Neural progenitor cell (in vitro differentiated cells): ENCODE data around the gene BARX2. TPM values are rescaled to one million over a fixed set of nuclear protein-coding genes. Genes with fewer than 3 reads are reported as not detected.

Source experiments
- DNase-seq: peaks from one replicate; pipeline ENCODE4 v3.0.0-alpha.2; 2016; ENCODE audit warnings: low spot score
- H2AFZ ChIP-seq: fragments of 200-600 bp; sonication (generic); replicated peaks from 2 replicates; pipeline ENCODE4 v1.6.1; 2016; ENCODE audit warnings: antibody characterized with exemption
- H3F3A ChIP-seq: fragments of 200-600 bp; sonication (generic); 2 replicates; pipeline ENCODE4 v1.6.1; 2016; ENCODE audit warnings: antibody characterized with exemption, low read depth
- H3K27ac ChIP-seq: fragments of 200-600 bp; sonication (generic); 2 replicates; pipeline ENCODE4 v1.5.1; 2016; ENCODE audit warnings: mild to moderate bottlenecking
- H3K27me3 ChIP-seq: fragments of 200-600 bp; sonication (generic); 2 replicates; pipeline ENCODE4 v1.6.1; 2016; ENCODE audit warnings: mild to moderate bottlenecking, moderate library complexity
- H3K36me3 ChIP-seq: fragments of 200-600 bp; sonication (generic); 2 replicates; pipeline ENCODE4 v1.5.1; 2016
- H3K4me1 ChIP-seq: fragments of 200-600 bp; sonication (generic); 2 replicates; pipeline ENCODE4 v1.6.1; 2016; ENCODE audit warnings: mixed run types
- H3K4me2 ChIP-seq: fragments of 200-600 bp; sonication (generic); 2 replicates; pipeline ENCODE4 v1.6.1; 2016
- H3K4me3 ChIP-seq: fragments of 200-600 bp; sonication (generic); 2 replicates; pipeline ENCODE4 v1.5.1; 2016
- H3K79me2 ChIP-seq: fragments of 200-600 bp; sonication (generic); 2 replicates; pipeline ENCODE4 v1.6.1; 2016; ENCODE audit warnings: low read depth
- H3K9ac ChIP-seq: fragments of 200-600 bp; sonication (generic); 2 replicates; pipeline ENCODE4 v1.6.1; 2016
- H3K9me3 ChIP-seq: fragments of 200-600 bp; sonication (generic); 2 replicates; pipeline ENCODE4 v1.5.1; 2016; ENCODE audit warnings: low read depth
- H4K20me1 ChIP-seq: fragments of 200-600 bp; sonication (generic); 2 replicates; pipeline ENCODE4 v1.6.1; 2016; ENCODE audit warnings: low read depth
- H3K27ac Mint-ChIP-seq: 3 replicates; pipeline ENCODE4 v1.8.0; 2021; ENCODE audit warnings: mixed read lengths
- H3K27me3 Mint-ChIP-seq: 2 replicates; pipeline ENCODE4 v1.8.0; 2022; ENCODE audit warnings: low read depth, mild to moderate bottlenecking, inconsistent platforms, moderate library complexity, mixed read lengths; ENCODE audit not compliant: insufficient read depth
- H3K36me3 Mint-ChIP-seq: 3 replicates; pipeline ENCODE4 v1.8.0; 2021; ENCODE audit warnings: mixed read lengths
- H3K4me1 Mint-ChIP-seq: 3 replicates; pipeline ENCODE4 v1.8.0; 2021; ENCODE audit warnings: mixed read lengths
- H3K4me3 Mint-ChIP-seq: 3 replicates; pipeline ENCODE4 v1.8.0; 2021; ENCODE audit warnings: mild to moderate bottlenecking, moderate library complexity, mixed read lengths
- H3K9me3 Mint-ChIP-seq: 3 replicates; pipeline ENCODE4 v1.8.0; 2020; ENCODE audit warnings: mixed read lengths
- CTCF ChIP-seq: fragments of 200-600 bp; sonication (generic); IDR thresholded peaks from 2 replicates; pipeline ENCODE4 v1.5.1; 2017; ENCODE audit warnings: antibody characterized with exemption, mild to moderate bottlenecking
- EZH2 ChIP-seq: fragments of 200-600 bp; sonication (generic); IDR thresholded peaks from 2 replicates; pipeline ENCODE4 v1.6.1; 2017; ENCODE audit warnings: antibody characterized with exemption, mild to moderate bottlenecking, moderate library complexity
- EZH2phosphoT487 ChIP-seq: fragments of 200-600 bp; sonication (generic); IDR thresholded peaks from 2 replicates; pipeline ENCODE4 v1.6.1; 2017; ENCODE audit warnings: antibody characterized with exemption
- total RNA-seq: library from RNA; depleted of rRNA; stranded (reverse); fragments of >200 nt; gene quantifications from 2 replicates; pipeline ENCODE4 v1.2.3, GENCODE V29; 2015; ENCODE audit warnings: low replicate concordance

BARX2 gene
- total RNA-seq, 1 donor from 2014 or later = not detected

DNA sequence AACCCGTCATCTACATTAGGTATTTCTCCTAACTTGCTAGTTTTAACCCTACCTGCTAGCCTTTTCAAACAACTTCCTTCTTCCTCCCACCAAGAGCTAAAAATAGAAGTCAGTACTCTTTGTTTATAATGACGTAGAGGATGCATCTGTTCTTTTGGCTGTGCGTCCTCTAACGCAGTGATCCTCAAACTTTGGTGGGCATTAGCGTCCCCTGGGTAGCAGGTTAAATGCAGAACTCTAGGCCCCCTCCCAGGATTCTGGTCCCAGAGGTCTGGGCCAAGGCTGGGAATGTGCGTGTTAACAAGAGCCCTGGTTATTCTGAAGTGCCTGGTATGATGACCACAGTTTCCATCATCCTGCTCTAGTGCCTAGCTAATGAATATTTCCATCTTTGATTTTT, 67.6 kb downstream of the BARX2 start:
- H3K4me3 Mint-ChIP-seq = no peak overlapping the region
- Histone ChIP-seq H3K27me3 (no peaks in the 10 kb centered on the region), H3F3A (no peaks in the 10 kb centered on the region), H3K27ac (no peak overlapping the region), H3K9me3 (no peaks in the 10 kb centered on the region), H3K9ac (no peak overlapping the region), H3K36me3 (no peaks in the 10 kb centered on the region), H3K4me3 (no peak overlapping the region), H3K79me2 (no peaks in the 10 kb centered on the region), H3K4me1 (no peaks in the 10 kb centered on the region), H2AFZ (no peak overlapping the region), H3K4me2 (no peak overlapping the region), H4K20me1 (no peaks in the 10 kb centered on the region)
- TF ChIP-seq EZH2 (no peak), EZH2phosphoT487 (no peak), CTCF (no peak)
- H3K36me3 Mint-ChIP-seq = no peaks in the 10 kb centered on the region
- no peak for DNase-seq
- no peak overlapping the region for H3K27ac Mint-ChIP-seq
- peaks cover 11% of the 10 kb centered on the region for H3K27me3 Mint-ChIP-seq
- H3K9me3 Mint-ChIP-seq = no peaks in the 10 kb centered on the region
- H3K4me1 Mint-ChIP-seq = no peaks in the 10 kb centered on the region

DNA sequence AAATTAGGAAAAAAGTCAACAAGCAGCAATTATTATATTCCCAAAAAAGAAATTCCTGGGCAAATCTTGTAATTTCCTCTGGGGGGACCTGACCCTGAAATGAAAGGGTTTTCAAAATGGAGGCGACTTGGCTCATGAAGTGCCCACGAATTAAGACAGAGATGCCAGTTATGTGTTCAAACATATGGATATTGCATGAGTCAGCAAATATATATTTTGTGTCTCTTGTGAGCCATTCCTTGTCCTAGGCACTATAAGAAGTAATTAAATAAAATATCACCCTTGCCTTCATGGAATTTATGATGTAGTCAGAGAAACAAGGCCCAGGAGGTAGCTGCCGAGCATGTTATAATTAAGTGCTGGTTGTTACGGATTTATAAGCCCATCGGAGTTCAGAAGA, 68.6 kb downstream of the BARX2 start:
- Histone ChIP-seq H3K27ac (no peak overlapping the region), H3K9ac (no peak overlapping the region), H3K9me3 (no peaks in the 10 kb centered on the region), H2AFZ (no peak overlapping the region), H3K4me1 (no peaks in the 10 kb centered on the region), H3K36me3 (no peaks in the 10 kb centered on the region), H4K20me1 (no peaks in the 10 kb centered on the region), H3F3A (no peaks in the 10 kb centered on the region), H3K79me2 (no peaks in the 10 kb centered on the region), H3K27me3 (no peaks in the 10 kb centered on the region), H3K4me3 (no peak overlapping the region), H3K4me2 (no peak overlapping the region)
- no peak for DNase-seq
- TF ChIP-seq CTCF (no peak), EZH2 (no peak), EZH2phosphoT487 (no peak)
- Mint-ChIP-seq H3K9me3 (peaks cover 3% of the 10 kb centered on the region), H3K4me3 (no peak overlapping the region), H3K27me3 (peaks cover 7% of the 10 kb centered on the region), H3K4me1 (no peaks in the 10 kb centered on the region), H3K27ac (no peak overlapping the region), H3K36me3 (no peaks in the 10 kb centered on the region)

DNA sequence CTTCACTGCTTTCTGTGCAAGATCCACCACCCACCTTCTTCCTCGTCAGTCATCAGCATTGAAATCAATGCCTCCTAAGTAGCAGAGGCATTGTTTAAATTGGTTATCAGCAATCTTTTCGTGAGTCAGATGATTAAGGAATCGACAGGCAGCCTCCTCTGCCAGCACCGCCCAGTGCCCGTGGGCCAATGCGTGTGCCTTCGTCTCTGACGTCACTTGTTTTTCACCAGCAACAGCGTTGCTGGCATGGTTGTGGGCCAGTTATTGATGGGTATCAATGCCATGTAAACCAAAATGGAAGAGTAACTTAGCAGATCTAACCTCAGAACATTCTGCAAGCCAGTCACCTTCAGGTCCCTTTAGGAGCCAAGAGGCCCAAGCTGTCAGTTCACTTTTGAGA, 69.6 kb downstream of the BARX2 start:
- no peak overlapping the region for H3K27ac ChIP-seq
- no peaks in the 10 kb centered on the region for H3K9me3 ChIP-seq
- H3K4me1 ChIP-seq = no peaks in the 10 kb centered on the region
- no peak overlapping the region for H3K9ac ChIP-seq
- H3K4me2 ChIP-seq = no peak overlapping the region
- no peak overlapping the region for H2AFZ ChIP-seq
- H3K27me3 Mint-ChIP-seq = peaks cover 7% of the 10 kb centered on the region
- TF ChIP-seq EZH2 (no peak), EZH2phosphoT487 (no peak), CTCF (no peak)
- H3K4me3 Mint-ChIP-seq = no peak overlapping the region
- no peaks in the 10 kb centered on the region for H3K36me3 ChIP-seq
- no peak overlapping the region for H3K4me3 ChIP-seq
- no peaks in the 10 kb centered on the region for H3K4me1 Mint-ChIP-seq
- H3K79me2 ChIP-seq = no peaks in the 10 kb centered on the region
- H3K9me3 Mint-ChIP-seq = peaks cover 3% of the 10 kb centered on the region
- no peak for DNase-seq
- H3F3A ChIP-seq = no peaks in the 10 kb centered on the region
- H3K27ac Mint-ChIP-seq = no peak overlapping the region
- H4K20me1 ChIP-seq = no peaks in the 10 kb centered on the region
- no peaks in the 10 kb centered on the region for H3K36me3 Mint-ChIP-seq
- H3K27me3 ChIP-seq = no peaks in the 10 kb centered on the region

- Mint-ChIP-seq H3K27me3 (peaks cover 7% of the 10 kb centered on the region), H3K36me3 (no peaks in the 10 kb centered on the region), H3K4me1 (no peaks in the 10 kb centered on the region), H3K27ac (no peak overlapping the region), H3K4me3 (no peak overlapping the region), H3K9me3 (peaks cover 3% of the 10 kb centered on the region)
- H3K79me2 ChIP-seq = no peaks in the 10 kb centered on the region
- no peaks in the 10 kb centered on the region for H3K9me3 ChIP-seq
- no peaks in the 10 kb centered on the region for H4K20me1 ChIP-seq
- H3K9ac ChIP-seq = no peak overlapping the region
- no peak overlapping the region for H3K4me2 ChIP-seq
- H3F3A ChIP-seq = no peaks in the 10 kb centered on the region
- DNase-seq = no peak
- peak overlapping the region; percentile 57 for H2AFZ ChIP-seq
- no peaks in the 10 kb centered on the region for H3K27me3 ChIP-seq
- H3K4me3 ChIP-seq = no peak overlapping the region
- no peaks in the 10 kb centered on the region for H3K4me1 ChIP-seq
- no peak overlapping the region for H3K27ac ChIP-seq
- no peaks in the 10 kb centered on the region for H3K36me3 ChIP-seq
- TF ChIP-seq CTCF = no peak
- no peak for TF ChIP-seq EZH2phosphoT487
- TF ChIP-seq EZH2 = no peak
Measured at GRCh38 chr11:129446572-129446971, 70.9 kb downstream of the BARX2 start.
